CD4-positive, alpha-beta memory T cell (primary cell): ENCODE measurements around the gene SRRM5. TPM values are rescaled to one million over a fixed set of nuclear protein-coding genes. Genes with fewer than 3 reads are reported as not detected.
"Not testable (repeated sequence)": the region's sequence is repeated elsewhere in the genome, so short reads cannot be mapped to it uniquely, and the experiment has no call there.

Experiments used
- CTCF ChIA-PET: fragments of 350-600 bp; sonication (Branson Sonifier 250); formaldehyde crosslinking; loops from one replicate; lab custom pipeline; 2021; ENCODE audit warnings: inconsistent platforms; ENCODE audit not compliant: partially characterized antibody; lab: Charles Lee
- POLR2A ChIA-PET: fragments of 350-600 bp; sonication (Branson Sonifier 250); formaldehyde crosslinking; loops from one replicate; lab custom pipeline; 2021; ENCODE audit not compliant: partially characterized antibody; lab: Charles Lee
- DNase-seq, 5 donors: peaks; one replicate each; pipeline versions ENCODE4 v3.0.0 to v3.0.0-alpha.2; 2020 to 2022; ENCODE audit warnings: mixed read lengths in 1 of 5
- H3K27ac ChIP-seq: one replicate; pipeline ENCODE4 v1.7.0; 2013; ENCODE audit warnings: low read depth, low read length
- H3K27me3 ChIP-seq: 2 replicates; pipeline ENCODE4 v1.7.0; 2013; ENCODE audit warnings: mild to moderate bottlenecking, low read length, moderate library complexity; ENCODE audit not compliant: insufficient read depth
- H3K36me3 ChIP-seq: 2 replicates; pipeline ENCODE4 v1.7.0; 2013; ENCODE audit warnings: mild to moderate bottlenecking, low read length, moderate library complexity; ENCODE audit not compliant: insufficient read depth
- H3K4me1 ChIP-seq: 2 replicates; pipeline ENCODE4 v1.7.0; 2013; ENCODE audit warnings: mild to moderate bottlenecking, low read length, moderate library complexity; ENCODE audit not compliant: insufficient read depth
- H3K4me3 ChIP-seq, 2 donors: one replicate each; pipeline ENCODE4 v1.7.0; 2013; ENCODE audit warnings: low read length in 2 of 2, mild to moderate bottlenecking in 1 of 2
- H3K9me3 ChIP-seq, 2 donors: one replicate each; pipeline ENCODE4 v1.7.0; 2013; ENCODE audit warnings: low read length in 2 of 2, control low read depth in 1 of 2; ENCODE audit not compliant: control insufficient read depth in 1 of 2
- H3K27ac Mint-ChIP-seq, 7 donors: one replicate each; pipeline ENCODE4 v1.8.0; 2020 to 2021; ENCODE audit warnings: mixed read lengths in 7 of 7, mild to moderate bottlenecking in 6 of 7, inconsistent platforms in 3 of 7, moderate library complexity in 3 of 7
- H3K27me3 Mint-ChIP-seq, 2 donors: one replicate each; pipeline ENCODE4 v1.8.0; 2020 to 2021; ENCODE audit warnings: mixed read lengths in 2 of 2
- H3K36me3 Mint-ChIP-seq, 2 donors: one replicate each; pipeline ENCODE4 v1.8.0; 2020 to 2021; ENCODE audit warnings: mixed read lengths in 2 of 2, inconsistent platforms in 1 of 2, mild to moderate bottlenecking in 1 of 2
- H3K4me1 Mint-ChIP-seq, 4 donors: one replicate each; pipeline ENCODE4 v1.8.0; 2020 to 2021; ENCODE audit warnings: mixed read lengths in 4 of 4, mild to moderate bottlenecking in 1 of 4
- H3K4me3 Mint-ChIP-seq, 8 donors: one replicate each; pipeline ENCODE4 v1.8.0; 2020 to 2021; ENCODE audit warnings: mixed read lengths in 8 of 8, mild to moderate bottlenecking in 7 of 8, moderate library complexity in 6 of 8, inconsistent platforms in 3 of 8
- H3K9me3 Mint-ChIP-seq, 8 donors: one replicate each; pipeline ENCODE4 v1.8.0; 2020 to 2021; ENCODE audit warnings: mixed read lengths in 8 of 8, mild to moderate bottlenecking in 5 of 8, inconsistent platforms in 3 of 8, moderate library complexity in 1 of 8
- intact Hi-C: fragments of 100-400 bp; cut with micrococcal nuclease; formaldehyde crosslinking; loops from one replicate; pipeline ENCODE4 v1.15.1; 2023
- polyA plus RNA-seq, 2 donors: library from polyadenylated mRNA; unstranded; fragments of 300-500 nt; fragmentation: Illumina TruSeq; gene quantifications; one replicate each; pipeline ENCODE4 v1.2.3, GENCODE V29; 2021
- total RNA-seq, 2 experiments: library from RNA; stranded (reverse); gene quantifications; one replicate each; pipeline ENCODE4 v1.2.3, GENCODE V29; 2021

The SRRM5 gene
- total and polyA plus RNA-seq, 4 experiments from 2014 or later: 0.10 to 0.99 (median 0.83) TPM; not detected in 1

DNA sequence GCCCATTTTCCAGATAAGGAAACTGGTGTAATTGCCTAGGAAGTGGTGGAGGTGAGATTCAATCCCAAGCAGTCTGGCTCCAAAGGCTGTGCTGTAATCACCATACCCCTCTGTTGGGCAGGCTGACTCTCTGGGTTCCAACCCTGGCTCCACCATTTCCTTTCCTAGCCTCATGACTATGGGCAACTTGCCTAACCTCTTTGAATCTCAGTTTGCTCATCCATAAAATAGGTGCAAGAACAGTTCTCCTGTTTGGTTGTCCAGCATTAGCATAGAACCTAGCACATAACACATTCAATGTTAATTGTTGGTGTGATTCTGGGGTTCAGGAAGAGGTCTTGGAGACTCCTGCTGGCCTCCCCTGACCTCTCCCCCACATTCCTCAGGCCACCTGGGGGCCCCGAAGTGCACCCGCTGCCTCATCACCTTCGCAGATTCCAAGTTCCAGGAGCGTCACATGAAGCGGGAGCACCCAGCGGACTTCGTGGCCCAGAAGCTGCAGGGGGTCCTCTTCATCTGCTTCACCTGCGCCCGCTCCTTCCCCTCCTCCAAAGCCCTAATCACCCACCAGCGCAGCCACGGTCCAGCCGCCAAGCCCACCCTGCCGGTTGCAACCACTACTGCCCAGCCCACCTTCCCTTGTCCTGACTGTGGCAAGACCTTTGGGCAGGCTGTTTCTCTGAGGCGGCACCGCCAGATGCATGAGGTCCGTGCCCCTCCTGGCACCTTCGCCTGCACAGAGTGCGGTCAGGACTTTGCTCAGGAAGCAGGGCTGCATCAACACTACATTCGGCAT lies 13.2 kb upstream of the SRRM5 start:
- H3K36me3 ChIP-seq: peaks cover 21% of the 10 kb centered on the region
- H3K9me3 ChIP-seq: no peaks in the 10 kb centered on the region
- ChIA-PET POLR2A (no interaction called here), CTCF (interaction anchor here (2.5 to 7.2 kb wide), 2 partner anchors 43 to 45 kb away, joined by 9 to 245 read pairs; no protein-coding TSS in a partner anchor)
- peaks cover 26% of the 10 kb centered on the region for H3K4me1 ChIP-seq
- Mint-ChIP-seq H3K4me3 (peak overlapping the region in 2 of 8 donors; percentile 51 to 94), H3K27ac (peak overlapping the region in 6 of 7 donors; percentile 41 to 100 (median 100)), H3K9me3 (no peaks in the 10 kb centered on the region), H3K36me3 (peaks cover 3 to 50% of the 10 kb centered on the region in 2 donors), H3K4me1 (peaks cover 20 to 42% (median 31%) of the 10 kb centered on the region in 4 donors), H3K27me3 (no peaks in the 10 kb centered on the region)
- intact Hi-C loops: loop anchor here (5.0 kb wide), 1 partner anchor 136 kb away; no protein-coding TSS in a partner anchor
- H3K27me3 ChIP-seq: no peaks in the 10 kb centered on the region
- H3K27ac ChIP-seq: no peak overlapping the region
- H3K4me3 ChIP-seq: no peak overlapping the region
- DNase-seq: no peak

- H3K9me3 Mint-ChIP-seq: no peaks in the 10 kb centered on the region
- H3K4me3 ChIP-seq: no peak overlapping the region
- no peaks in the 10 kb centered on the region for H3K9me3 ChIP-seq
- no peaks in the 10 kb centered on the region for H3K27me3 ChIP-seq
- H3K36me3 ChIP-seq: peaks cover 19% of the 10 kb centered on the region
- no peaks in the 10 kb centered on the region for H3K27me3 Mint-ChIP-seq
- H3K4me3 Mint-ChIP-seq: peak overlapping the region in 1 of 8 donors; percentile 15
- no peak overlapping the region for H3K27ac ChIP-seq
- peak overlapping the region in 4 of 7 donors; percentile 36 to 100 (median 52) for H3K27ac Mint-ChIP-seq
- POLR2A ChIA-PET: interaction anchor here (0.9 to 1.1 kb wide), 2 partner anchors 16 to 25 kb away, joined by 3 to 6 read pairs; partner anchors contain the start of genes PINLYP and XRCC1
- CTCF ChIA-PET: interaction anchor here (0.8 to 2.5 kb wide), 4 partner anchors 26 to 53 kb away, joined by 3 to 9 read pairs (median 4); no protein-coding TSS in a partner anchor
- DNase-seq: no peak
- H3K4me1 ChIP-seq: peaks cover 18% of the 10 kb centered on the region
- peaks cover 0 to 50% of the 10 kb centered on the region in 2 donors for H3K36me3 Mint-ChIP-seq
- intact Hi-C loops: loop anchor here (5.0 kb wide), 1 partner anchor 137 kb away; no protein-coding TSS in a partner anchor
- peaks cover 17 to 38% (median 28%) of the 10 kb centered on the region in 4 donors for H3K4me1 Mint-ChIP-seq
These were observed 12.1 kb upstream of the SRRM5 start for GRCh38 chr19:43599635-43600295.

DNA sequence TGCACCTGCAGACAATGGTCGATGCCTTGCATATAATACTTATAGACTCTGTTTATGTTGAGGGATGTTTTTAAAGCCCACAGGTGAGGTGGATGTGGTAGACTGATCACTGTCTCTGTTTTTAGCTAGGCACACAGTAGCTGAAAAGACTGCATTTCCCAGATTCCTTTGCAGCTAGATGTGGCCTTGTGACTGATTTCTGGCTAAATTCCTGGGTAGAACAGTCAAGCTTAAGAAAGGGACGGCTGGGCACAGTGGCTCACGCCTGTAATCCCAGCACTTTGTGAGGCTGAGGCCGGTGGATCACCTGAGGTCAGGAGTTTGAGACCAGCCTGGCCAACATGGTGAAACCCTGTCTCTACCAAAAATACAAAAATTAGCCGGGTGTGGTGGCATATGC lies 11.6 kb upstream of the SRRM5 start:
- intact Hi-C loops, H3K9me3 Mint-ChIP-seq, H3K9me3 ChIP-seq, H3K27me3 ChIP-seq, H3K27ac ChIP-seq, H3K4me3 ChIP-seq, DNase-seq, H3K4me3 Mint-ChIP-seq, H3K27me3 Mint-ChIP-seq: not testable (repeated sequence)
- peaks cover 19% of the 10 kb centered on the region for H3K36me3 ChIP-seq
- POLR2A ChIA-PET: interaction anchor here (1.1 kb wide), 1 partner anchor 26 kb away, joined by 6 read pairs; the partner anchor contains the start of genes PINLYP and XRCC1
- H3K4me1 Mint-ChIP-seq: peaks cover 17 to 35% (median 25%) of the 10 kb centered on the region in 4 donors
- peaks cover 18% of the 10 kb centered on the region for H3K4me1 ChIP-seq
- peaks cover 0 to 50% of the 10 kb centered on the region in 2 donors for H3K36me3 Mint-ChIP-seq
- CTCF ChIA-PET: interaction anchor here (0.8 to 2.5 kb wide), 4 partner anchors 26 to 52 kb away, joined by 3 to 9 read pairs (median 4); no protein-coding TSS in a partner anchor
- peak overlapping the region in 2 of 7 donors; percentile 35 to 36 for H3K27ac Mint-ChIP-seq

DNA sequence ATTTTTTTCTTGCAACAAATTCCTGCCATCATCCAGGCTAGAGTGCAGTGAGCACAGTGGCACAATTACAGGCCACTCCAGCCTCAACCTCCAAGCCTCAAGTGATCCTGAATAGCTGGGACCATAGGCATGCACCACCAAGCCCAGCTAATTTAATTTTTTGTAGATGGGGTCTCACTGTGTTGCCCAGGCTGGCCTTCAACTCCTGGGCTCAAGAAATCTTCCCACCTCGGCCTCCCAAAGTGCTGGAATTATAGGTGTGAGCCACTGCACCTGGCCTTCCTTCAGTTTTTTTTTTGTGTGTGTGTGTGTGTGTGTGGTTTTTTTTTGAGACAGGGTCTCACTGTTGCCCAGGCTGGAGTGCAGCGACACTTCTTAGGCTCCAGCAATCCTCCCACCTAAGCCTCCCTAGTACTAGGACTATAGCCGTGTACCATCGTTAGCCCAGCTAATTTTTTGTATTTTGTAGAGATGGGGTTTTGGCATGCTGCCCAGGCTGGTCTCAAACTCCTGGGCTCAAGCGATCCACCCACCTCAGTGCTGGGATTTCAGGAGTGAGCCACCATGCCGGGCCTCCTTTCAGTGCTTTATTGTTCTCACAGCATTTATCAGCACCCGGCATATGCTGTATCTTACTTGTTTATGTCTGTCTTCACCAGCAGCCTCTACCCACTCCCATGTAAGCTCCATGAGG lies 5.9 kb upstream of the SRRM5 start:
- ChIA-PET POLR2A (interaction anchor here (0.5 to 0.7 kb wide), 3 partner anchors 10 to 41 kb away, joined by 3 to 6 read pairs (median 3); partner anchors contain the start of genes IRGQ and ZNF576), CTCF (interaction anchor here (1.0 to 2.0 kb wide), 4 partner anchors 9 to 51 kb away, joined by 3 to 6 read pairs (median 4); partner anchors contain the start of gene IRGQ)
- Histone ChIP-seq H3K27ac (no peak overlapping the region), H3K9me3 (no peaks in the 10 kb centered on the region), H3K36me3 (no peaks in the 10 kb centered on the region), H3K4me1 (no peaks in the 10 kb centered on the region), H3K27me3 (no peaks in the 10 kb centered on the region), H3K4me3 (no peak overlapping the region)
- Mint-ChIP-seq H3K9me3 (no peaks in the 10 kb centered on the region), H3K27me3 (no peaks in the 10 kb centered on the region), H3K4me1 (peaks cover 0 to 6% (median 1%) of the 10 kb centered on the region in 4 donors), H3K4me3 (no peak overlapping the region), H3K36me3 (peaks cover 6 to 35% of the 10 kb centered on the region in 2 donors), H3K27ac (peak overlapping the region in 1 of 7 donors; percentile 25)
- DNase-seq: no peak
- intact Hi-C loops: no loop called here

DNA sequence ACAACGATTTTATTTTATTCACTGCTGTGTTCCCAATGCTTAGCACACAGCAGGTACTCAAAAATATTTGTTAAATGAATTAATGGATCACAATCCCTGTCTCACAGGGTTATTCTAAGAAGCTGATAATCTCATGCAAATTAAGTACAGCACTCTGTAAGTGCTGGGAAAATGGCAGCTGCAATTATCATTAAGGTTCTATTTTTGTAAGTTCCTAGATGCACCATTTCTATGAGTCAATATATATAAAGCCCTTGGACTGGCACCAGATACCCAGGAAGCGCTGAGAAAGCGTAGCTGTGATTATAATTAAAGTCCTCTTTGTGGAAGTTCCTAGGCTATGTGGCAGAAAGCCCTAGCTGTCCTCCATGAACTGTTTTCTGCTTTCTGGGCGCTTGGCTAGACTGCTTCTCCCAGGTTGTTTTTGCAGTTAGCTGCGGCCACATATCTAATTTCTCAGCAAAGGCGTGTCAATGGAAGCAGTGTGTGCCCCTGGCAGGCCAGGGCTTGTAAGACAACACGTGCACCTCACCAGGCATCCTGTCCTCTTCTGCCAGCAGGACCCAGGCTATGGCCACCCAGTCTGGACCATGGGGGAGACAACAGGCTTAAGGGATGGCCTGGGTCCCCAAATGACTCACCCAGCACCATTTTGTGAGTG lies 5.2 kb upstream of the SRRM5 start:
- DNase-seq: no peak
- intact Hi-C loops: no loop called here
- Histone ChIP-seq H3K4me1 (no peaks in the 10 kb centered on the region), H3K9me3 (no peaks in the 10 kb centered on the region), H3K36me3 (no peaks in the 10 kb centered on the region), H3K27ac (no peak overlapping the region), H3K27me3 (no peaks in the 10 kb centered on the region), H3K4me3 (no peak overlapping the region)
- no peaks in the 10 kb centered on the region for H3K9me3 Mint-ChIP-seq
- H3K27me3 Mint-ChIP-seq: no peaks in the 10 kb centered on the region
- H3K4me1 Mint-ChIP-seq: peaks cover 0 to 10% (median 1%) of the 10 kb centered on the region in 4 donors
- no peak overlapping the region for H3K4me3 Mint-ChIP-seq
- POLR2A ChIA-PET: interaction anchor here (0.5 kb wide), 1 partner anchor 9 kb away, joined by 3 read pairs; no protein-coding TSS in a partner anchor
- H3K27ac Mint-ChIP-seq: peak overlapping the region in 2 of 7 donors; percentile 5 to 51
- CTCF ChIA-PET: interaction anchor here (0.6 to 2.0 kb wide), 5 partner anchors 9 to 52 kb away, joined by 3 to 6 read pairs (median 4); partner anchors contain the start of gene IRGQ
- H3K36me3 Mint-ChIP-seq: peaks cover 8 to 32% of the 10 kb centered on the region in 2 donors
